ENCODE measurements around the gene SNX22.
"Not testable (repeated sequence)": the region's sequence is repeated elsewhere in the genome, so short reads cannot be mapped to it uniquely, and the experiment has no call there.

Gene SNX22

GRCh38 chr15:64151727-64152506 is at the start of gene SNX22:
Gene SNX22 (plus strand): TSS chr15:64151731. CDS start chr15:64151776, 45 bp downstream.
- DNase-seq (ENCODE audit: low read depth), result no peak

GRCh38 chr15:64102497-64102896 is 49.0 kb upstream of the SNX22 start:
- no peak for DNase-seq (ENCODE audit: low read depth)

- DNase-seq (ENCODE audit: low read depth), result peak; percentile 81
Measured at GRCh38 chr15:64105113-64105704, 46.3 kb upstream of the SNX22 start.

- DNase-seq (ENCODE audit: low read depth), result no peak
Measured at GRCh38 chr15:64107337-64107736, 44.2 kb upstream of the SNX22 start.

GRCh38 chr15:64110108-64110701 is 41.3 kb upstream of the SNX22 start:
- not testable (repeated sequence) for DNase-seq (ENCODE audit: low read depth)

GRCh38 chr15:64110950-64111678 is 40.4 kb upstream of the SNX22 start:
- no peak for DNase-seq (ENCODE audit: low read depth)

GRCh38 chr15:64111679-64112050 is 39.9 kb upstream of the SNX22 start:
- no peak for DNase-seq (ENCODE audit: low read depth)

GRCh38 chr15:64112073-64112772 is 39.3 kb upstream of the SNX22 start:
- DNase-seq (ENCODE audit: low read depth), result no peak

GRCh38 chr15:64112904-64113303 is 38.6 kb upstream of the SNX22 start:
- DNase-seq (ENCODE audit: low read depth), result peak; percentile 42

- no peak for DNase-seq (ENCODE audit: low read depth)
Measured at GRCh38 chr15:64117759-64118487, 33.6 kb upstream of the SNX22 start.

- not testable (repeated sequence) for DNase-seq (ENCODE audit: low read depth)
Measured at GRCh38 chr15:64120322-64120721, 31.2 kb upstream of the SNX22 start.

- no peak for DNase-seq (ENCODE audit: low read depth)
Measured at GRCh38 chr15:64121614-64122013, 29.9 kb upstream of the SNX22 start.

GRCh38 chr15:64122444-64122843 is 29.1 kb upstream of the SNX22 start:
- no peak for DNase-seq (ENCODE audit: low read depth)

GRCh38 chr15:64122936-64123351 is 28.6 kb upstream of the SNX22 start:
- DNase-seq (ENCODE audit: low read depth), result no peak

- no peak for DNase-seq (ENCODE audit: low read depth)
Measured at GRCh38 chr15:64125978-64126377, 25.6 kb upstream of the SNX22 start.

- DNase-seq (ENCODE audit: low read depth), result no peak
Measured at GRCh38 chr15:64127521-64128270, 23.8 kb upstream of the SNX22 start.

GRCh38 chr15:64130159-64130558 is 21.4 kb upstream of the SNX22 start:
- DNase-seq (ENCODE audit: low read depth), result no peak

GRCh38 chr15:64131547-64131946 is 20.0 kb upstream of the SNX22 start:
- DNase-seq (ENCODE audit: low read depth), result no peak

GRCh38 chr15:64132217-64132616 is 19.3 kb upstream of the SNX22 start:
- no peak for DNase-seq (ENCODE audit: low read depth)

GRCh38 chr15:64133623-64134344 is 17.7 kb upstream of the SNX22 start:
- no peak for DNase-seq (ENCODE audit: low read depth)
